ENCODE data around the gene GABBR2. TPM values are rescaled to one million over a fixed set of nuclear protein-coding genes. Genes with fewer than 3 reads are reported as not detected.

Gene GABBR2
- total and polyA plus RNA-seq, 2 experiments from 2014 or later: 0.89 to 1.3 TPM

DNA sequence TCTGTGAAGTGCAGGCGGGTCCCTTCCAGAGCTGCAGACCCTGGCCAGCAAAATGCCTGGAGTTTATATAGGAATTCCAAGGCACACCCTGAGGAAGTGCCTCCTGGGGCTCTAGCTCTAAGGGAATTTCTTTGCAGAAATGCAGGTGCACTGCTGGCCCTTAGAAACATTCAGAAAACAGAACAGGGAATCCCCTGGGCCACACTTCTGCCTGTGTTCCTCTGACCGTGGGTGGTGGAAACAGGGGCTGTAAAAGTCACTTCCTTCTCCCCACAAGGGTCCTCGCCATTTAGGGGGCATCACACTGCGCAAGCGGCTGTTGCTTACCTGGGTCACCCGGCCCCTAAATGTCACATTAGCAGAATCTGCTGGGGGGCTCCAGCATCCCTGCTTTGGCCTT, 312.5 kb downstream of the GABBR2 start:
- H3K27me3 Mint-ChIP-seq (ENCODE audit: insufficient read depth, low read depth, poor library complexity): peaks cover 2% of the 10 kb centered on the region
- no peaks in the 10 kb centered on the region for H4K20me1 ChIP-seq (replicated peaks; ENCODE audit: insufficient read depth)
- no peak overlapping the region for H3K4me3 ChIP-seq
- H3K36me3 ChIP-seq (ENCODE audit: insufficient read depth): no peaks in the 10 kb centered on the region
- peaks cover 6% of the 10 kb centered on the region; the same call in 1 of the 2 replicates for H3K9me2 ChIP-seq (ENCODE audit: insufficient read depth)
- H3K36me3 Mint-ChIP-seq (ENCODE audit: low read depth): no peaks in the 10 kb centered on the region; the same call in 2 of the 3 replicates
- ATAC-seq (peak; percentile 38; the same call in 2 of the 3 replicates), DNase-seq (ENCODE audit: low spot score) (peak; percentile 35)
- no peak overlapping the region for H3K27ac ChIP-seq (ENCODE audit: low read depth)
- H3K4me2 ChIP-seq: no peak overlapping the region
- H3K79me2 ChIP-seq (replicated peaks; ENCODE audit: insufficient read depth): no peaks in the 10 kb centered on the region
- H3K4me3 Mint-ChIP-seq: no peak overlapping the region
- 0 out of 2 replicates have a peak overlapping the region, but pooled peaks have one; percentile 5 for H2AFZ ChIP-seq
- no peaks in the 10 kb centered on the region for H3K27me3 ChIP-seq (ENCODE audit: insufficient read depth)
- H3K9me3 Mint-ChIP-seq: no peaks in the 10 kb centered on the region
- TF ChIP-seq EZH2phosphoT487 (IDR thresholded peaks at IDR 0.05; ENCODE audit: unreplicated experiment) (no peak), CREB1 (CRISPR knock-in tag; IDR thresholded peaks at IDR 0.05; ENCODE audit: low read depth) (no peak), POLR2AphosphoS5 (IDR thresholded peaks at IDR 0.05; ENCODE audit: low read depth) (no peak), EZH2 (IDR thresholded peaks at IDR 0.05; ENCODE audit: low read depth, unreplicated experiment) (no peak), JUNB (IDR thresholded peaks at IDR 0.05; ENCODE audit: unreplicated experiment) (no peak), ZNF114 (CRISPR knock-in tag; IDR thresholded peaks at IDR 0.05) (no peak), ZNF331 (CRISPR knock-in tag; IDR thresholded peaks at IDR 0.05; ENCODE audit: low read depth) (no peak), STAT1 (IDR thresholded peaks at IDR 0.05; ENCODE audit: unreplicated experiment) (no peak), NANOG (IDR thresholded peaks at IDR 0.05; ENCODE audit: borderline replicate concordance) (no peak)
- TF ChIP-seq, protein P1, sequence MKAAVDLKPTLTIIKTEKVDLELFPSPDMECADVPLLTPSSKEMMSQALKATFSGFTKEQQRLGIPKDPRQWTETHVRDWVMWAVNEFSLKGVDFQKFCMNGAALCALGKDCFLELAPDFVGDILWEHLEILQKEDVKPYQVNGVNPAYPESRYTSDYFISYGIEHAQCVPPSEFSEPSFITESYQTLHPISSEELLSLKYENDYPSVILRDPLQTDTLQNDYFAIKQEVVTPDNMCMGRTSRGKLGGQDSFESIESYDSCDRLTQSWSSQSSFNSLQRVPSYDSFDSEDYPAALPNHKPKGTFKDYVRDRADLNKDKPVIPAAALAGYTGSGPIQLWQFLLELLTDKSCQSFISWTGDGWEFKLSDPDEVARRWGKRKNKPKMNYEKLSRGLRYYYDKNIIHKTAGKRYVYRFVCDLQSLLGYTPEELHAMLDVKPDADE (IDR thresholded peaks at IDR 0.05): no peak
- TF ChIP-seq, protein P2, sequence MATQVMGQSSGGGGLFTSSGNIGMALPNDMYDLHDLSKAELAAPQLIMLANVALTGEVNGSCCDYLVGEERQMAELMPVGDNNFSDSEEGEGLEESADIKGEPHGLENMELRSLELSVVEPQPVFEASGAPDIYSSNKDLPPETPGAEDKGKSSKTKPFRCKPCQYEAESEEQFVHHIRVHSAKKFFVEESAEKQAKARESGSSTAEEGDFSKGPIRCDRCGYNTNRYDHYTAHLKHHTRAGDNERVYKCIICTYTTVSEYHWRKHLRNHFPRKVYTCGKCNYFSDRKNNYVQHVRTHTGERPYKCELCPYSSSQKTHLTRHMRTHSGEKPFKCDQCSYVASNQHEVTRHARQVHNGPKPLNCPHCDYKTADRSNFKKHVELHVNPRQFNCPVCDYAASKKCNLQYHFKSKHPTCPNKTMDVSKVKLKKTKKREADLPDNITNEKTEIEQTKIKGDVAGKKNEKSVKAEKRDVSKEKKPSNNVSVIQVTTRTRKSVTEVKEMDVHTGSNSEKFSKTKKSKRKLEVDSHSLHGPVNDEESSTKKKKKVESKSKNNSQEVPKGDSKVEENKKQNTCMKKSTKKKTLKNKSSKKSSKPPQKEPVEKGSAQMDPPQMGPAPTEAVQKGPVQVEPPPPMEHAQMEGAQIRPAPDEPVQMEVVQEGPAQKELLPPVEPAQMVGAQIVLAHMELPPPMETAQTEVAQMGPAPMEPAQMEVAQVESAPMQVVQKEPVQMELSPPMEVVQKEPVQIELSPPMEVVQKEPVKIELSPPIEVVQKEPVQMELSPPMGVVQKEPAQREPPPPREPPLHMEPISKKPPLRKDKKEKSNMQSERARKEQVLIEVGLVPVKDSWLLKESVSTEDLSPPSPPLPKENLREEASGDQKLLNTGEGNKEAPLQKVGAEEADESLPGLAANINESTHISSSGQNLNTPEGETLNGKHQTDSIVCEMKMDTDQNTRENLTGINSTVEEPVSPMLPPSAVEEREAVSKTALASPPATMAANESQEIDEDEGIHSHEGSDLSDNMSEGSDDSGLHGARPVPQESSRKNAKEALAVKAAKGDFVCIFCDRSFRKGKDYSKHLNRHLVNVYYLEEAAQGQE (IDR thresholded peaks at IDR 0.05; ENCODE audit: unreplicated experiment): no peak
- TF ChIP-seq, protein P3, sequence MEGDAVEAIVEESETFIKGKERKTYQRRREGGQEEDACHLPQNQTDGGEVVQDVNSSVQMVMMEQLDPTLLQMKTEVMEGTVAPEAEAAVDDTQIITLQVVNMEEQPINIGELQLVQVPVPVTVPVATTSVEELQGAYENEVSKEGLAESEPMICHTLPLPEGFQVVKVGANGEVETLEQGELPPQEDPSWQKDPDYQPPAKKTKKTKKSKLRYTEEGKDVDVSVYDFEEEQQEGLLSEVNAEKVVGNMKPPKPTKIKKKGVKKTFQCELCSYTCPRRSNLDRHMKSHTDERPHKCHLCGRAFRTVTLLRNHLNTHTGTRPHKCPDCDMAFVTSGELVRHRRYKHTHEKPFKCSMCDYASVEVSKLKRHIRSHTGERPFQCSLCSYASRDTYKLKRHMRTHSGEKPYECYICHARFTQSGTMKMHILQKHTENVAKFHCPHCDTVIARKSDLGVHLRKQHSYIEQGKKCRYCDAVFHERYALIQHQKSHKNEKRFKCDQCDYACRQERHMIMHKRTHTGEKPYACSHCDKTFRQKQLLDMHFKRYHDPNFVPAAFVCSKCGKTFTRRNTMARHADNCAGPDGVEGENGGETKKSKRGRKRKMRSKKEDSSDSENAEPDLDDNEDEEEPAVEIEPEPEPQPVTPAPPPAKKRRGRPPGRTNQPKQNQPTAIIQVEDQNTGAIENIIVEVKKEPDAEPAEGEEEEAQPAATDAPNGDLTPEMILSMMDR (conservative IDR thresholded peaks at IDR 0.05; ENCODE audit: low read depth in 2 of 2): no peak
- TF ChIP-seq, protein P4, sequence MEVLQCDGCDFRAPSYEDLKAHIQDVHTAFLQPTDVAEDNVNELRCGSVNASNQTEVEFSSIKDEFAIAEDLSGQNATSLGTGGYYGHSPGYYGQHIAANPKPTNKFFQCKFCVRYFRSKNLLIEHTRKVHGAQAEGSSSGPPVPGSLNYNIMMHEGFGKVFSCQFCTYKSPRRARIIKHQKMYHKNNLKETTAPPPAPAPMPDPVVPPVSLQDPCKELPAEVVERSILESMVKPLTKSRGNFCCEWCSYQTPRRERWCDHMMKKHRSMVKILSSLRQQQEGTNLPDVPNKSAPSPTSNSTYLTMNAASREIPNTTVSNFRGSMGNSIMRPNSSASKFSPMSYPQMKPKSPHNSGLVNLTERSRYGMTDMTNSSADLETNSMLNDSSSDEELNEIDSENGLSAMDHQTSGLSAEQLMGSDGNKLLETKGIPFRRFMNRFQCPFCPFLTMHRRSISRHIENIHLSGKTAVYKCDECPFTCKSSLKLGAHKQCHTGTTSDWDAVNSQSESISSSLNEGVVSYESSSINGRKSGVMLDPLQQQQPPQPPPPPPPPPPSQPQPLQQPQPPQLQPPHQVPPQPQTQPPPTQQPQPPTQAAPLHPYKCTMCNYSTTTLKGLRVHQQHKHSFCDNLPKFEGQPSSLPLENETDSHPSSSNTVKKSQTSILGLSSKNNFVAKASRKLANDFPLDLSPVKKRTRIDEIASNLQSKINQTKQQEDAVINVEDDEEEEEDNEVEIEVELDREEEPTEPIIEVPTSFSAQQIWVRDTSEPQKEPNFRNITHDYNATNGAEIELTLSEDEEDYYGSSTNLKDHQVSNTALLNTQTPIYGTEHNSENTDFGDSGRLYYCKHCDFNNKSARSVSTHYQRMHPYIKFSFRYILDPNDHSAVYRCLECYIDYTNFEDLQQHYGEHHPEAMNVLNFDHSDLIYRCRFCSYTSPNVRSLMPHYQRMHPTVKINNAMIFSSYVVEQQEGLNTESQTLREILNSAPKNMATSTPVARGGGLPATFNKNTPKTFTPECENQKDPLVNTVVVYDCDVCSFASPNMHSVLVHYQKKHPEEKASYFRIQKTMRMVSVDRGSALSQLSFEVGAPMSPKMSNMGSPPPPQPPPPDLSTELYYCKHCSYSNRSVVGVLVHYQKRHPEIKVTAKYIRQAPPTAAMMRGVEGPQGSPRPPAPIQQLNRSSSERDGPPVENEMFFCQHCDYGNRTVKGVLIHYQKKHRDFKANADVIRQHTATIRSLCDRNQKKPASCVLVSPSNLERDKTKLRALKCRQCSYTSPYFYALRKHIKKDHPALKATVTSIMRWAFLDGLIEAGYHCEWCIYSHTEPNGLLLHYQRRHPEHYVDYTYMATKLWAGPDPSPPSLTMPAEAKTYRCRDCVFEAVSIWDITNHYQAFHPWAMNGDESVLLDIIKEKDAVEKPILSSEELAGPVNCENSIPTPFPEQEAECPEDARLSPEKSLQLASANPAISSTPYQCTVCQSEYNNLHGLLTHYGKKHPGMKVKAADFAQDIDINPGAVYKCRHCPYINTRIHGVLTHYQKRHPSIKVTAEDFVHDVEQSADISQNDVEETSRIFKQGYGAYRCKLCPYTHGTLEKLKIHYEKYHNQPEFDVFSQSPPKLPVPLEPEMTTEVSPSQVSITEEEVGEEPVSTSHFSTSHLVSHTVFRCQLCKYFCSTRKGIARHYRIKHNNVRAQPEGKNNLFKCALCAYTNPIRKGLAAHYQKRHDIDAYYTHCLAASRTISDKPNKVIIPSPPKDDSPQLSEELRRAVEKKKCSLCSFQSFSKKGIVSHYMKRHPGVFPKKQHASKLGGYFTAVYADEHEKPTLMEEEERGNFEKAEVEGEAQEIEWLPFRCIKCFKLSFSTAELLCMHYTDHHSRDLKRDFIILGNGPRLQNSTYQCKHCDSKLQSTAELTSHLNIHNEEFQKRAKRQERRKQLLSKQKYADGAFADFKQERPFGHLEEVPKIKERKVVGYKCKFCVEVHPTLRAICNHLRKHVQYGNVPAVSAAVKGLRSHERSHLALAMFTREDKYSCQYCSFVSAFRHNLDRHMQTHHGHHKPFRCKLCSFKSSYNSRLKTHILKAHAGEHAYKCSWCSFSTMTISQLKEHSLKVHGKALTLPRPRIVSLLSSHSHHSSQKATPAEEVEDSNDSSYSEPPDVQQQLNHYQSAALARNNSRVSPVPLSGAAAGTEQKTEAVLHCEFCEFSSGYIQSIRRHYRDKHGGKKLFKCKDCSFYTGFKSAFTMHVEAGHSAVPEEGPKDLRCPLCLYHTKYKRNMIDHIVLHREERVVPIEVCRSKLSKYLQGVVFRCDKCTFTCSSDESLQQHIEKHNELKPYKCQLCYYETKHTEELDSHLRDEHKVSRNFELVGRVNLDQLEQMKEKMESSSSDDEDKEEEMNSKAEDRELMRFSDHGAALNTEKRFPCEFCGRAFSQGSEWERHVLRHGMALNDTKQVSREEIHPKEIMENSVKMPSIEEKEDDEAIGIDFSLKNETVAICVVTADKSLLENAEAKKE (CRISPR knock-in tag; IDR thresholded peaks at IDR 0.05): no peak
- H3K4me1 Mint-ChIP-seq: peaks cover 9% of the 10 kb centered on the region
- H3K4me1 ChIP-seq (ENCODE audit: insufficient read depth): peaks cover 10% of the 10 kb centered on the region
- no peaks in the 10 kb centered on the region for H3F3A ChIP-seq (replicated peaks; ENCODE audit: low read depth)
- H3K27ac Mint-ChIP-seq: no peak overlapping the region

Measured in GM23338 (cell line).